ENCODE measurements around the gene MACO1.

DNA sequence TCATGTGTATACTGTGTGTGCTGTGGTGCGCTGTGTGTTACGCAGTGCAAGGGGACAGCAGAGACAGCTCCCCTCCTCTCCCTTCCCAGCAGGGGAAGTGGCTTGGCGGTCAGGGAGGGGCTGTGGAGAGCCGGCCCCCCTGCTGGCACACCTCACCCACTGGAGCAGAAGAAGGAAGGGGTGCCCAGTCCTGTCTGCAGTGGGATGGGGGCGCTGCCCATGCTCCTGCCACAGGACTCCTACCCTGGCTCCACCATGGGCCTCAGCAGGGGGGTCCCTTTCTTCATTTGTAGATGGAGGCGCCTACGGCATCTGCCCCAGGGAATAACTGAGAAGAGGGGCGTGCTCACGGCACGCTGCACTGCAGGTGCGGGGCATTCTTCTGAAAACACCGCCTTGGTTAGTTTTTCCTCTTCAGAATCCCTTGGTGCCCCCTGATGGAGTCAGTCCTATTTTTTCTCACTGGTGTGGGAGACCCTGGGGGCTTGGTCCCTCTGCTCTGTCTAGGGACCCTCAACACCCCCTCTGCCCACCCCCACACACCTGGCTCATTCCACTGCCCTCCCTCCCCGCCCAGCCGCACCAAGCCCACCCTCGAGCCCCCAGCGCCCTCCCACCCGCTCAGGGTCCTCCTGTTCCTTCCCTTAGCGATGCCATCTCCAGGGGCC, 99.0 kb downstream of the MACO1 start:
- TF ChIP-seq POLR2A (IDR thresholded peaks at IDR 0.05; ENCODE audit: low read length) (no peak), GATA1 (IDR thresholded peaks at IDR 0.05; ENCODE audit: low read depth, low read length) (no peak)
